Breast epithelium (tissue), 3 donors: ENCODE measurements around the gene ARHGEF12.

Experiments
- CTCF ChIP-seq, 3 donors: fragments of 450-650 bp; IDR thresholded peaks; one replicate each; pipeline ENCODE4 v1.5.1; 2016 to 2017; ENCODE audit warnings: antibody characterized with exemption in 3 of 3, mild to moderate bottlenecking in 3 of 3, moderate library complexity in 3 of 3
- POLR2A ChIP-seq: fragments of 450-650 bp; IDR thresholded peaks from one replicate; pipeline ENCODE4 v1.6.1; 2016; ENCODE audit warnings: antibody characterized with exemption, mild to moderate bottlenecking, moderate library complexity
- POLR2AphosphoS5 ChIP-seq, 3 donors: sonication (generic); formaldehyde crosslinking; IDR thresholded peaks; one replicate each; pipeline ENCODE4 v1.6.1; 2017; ENCODE audit warnings: antibody characterized with exemption in 3 of 3

- no peak for TF ChIP-seq CTCF (IDR thresholded peaks at IDR 0.05)
- no peak for TF ChIP-seq POLR2AphosphoS5 (IDR thresholded peaks at IDR 0.05)
- no peak for TF ChIP-seq POLR2A
Measured at GRCh38 chr11:120455487-120455886, 119.3 kb downstream of the ARHGEF12 start.
